GM12801 (cell line): Measurements from ENCODE around the gene VWF.

ENCODE experiments used
- TF ChIP-seq, protein P1 (sequence below): IDR thresholded peaks from one replicate; pipeline ENCODE4 v1.5.1; 2011; ENCODE audit warnings: control low read depth; ENCODE audit not compliant: insufficient read length; ENCODE audit errors: extremely low read depth

The VWF gene

DNA sequence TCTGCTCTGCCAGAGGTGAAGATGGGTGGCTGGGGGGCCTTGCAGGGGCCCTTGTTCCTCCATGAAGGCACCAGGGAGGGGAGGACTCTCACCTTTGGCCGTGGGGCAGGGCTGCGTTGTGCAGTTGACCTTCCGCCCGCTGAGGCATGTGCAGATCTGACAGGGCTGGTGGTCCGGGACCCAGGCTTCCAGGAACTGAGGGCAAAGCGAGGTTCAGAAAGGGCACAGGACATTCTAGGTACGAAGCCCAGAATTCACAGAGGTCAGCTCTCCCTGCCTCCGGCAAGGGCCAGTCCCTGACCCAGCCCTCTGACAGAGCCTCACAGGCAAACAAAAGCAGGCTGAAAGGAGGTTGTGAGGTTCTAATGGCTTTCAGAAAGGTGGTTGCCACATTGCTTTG, 139.0 kb downstream of the VWF start:
- TF ChIP-seq, protein P1, sequence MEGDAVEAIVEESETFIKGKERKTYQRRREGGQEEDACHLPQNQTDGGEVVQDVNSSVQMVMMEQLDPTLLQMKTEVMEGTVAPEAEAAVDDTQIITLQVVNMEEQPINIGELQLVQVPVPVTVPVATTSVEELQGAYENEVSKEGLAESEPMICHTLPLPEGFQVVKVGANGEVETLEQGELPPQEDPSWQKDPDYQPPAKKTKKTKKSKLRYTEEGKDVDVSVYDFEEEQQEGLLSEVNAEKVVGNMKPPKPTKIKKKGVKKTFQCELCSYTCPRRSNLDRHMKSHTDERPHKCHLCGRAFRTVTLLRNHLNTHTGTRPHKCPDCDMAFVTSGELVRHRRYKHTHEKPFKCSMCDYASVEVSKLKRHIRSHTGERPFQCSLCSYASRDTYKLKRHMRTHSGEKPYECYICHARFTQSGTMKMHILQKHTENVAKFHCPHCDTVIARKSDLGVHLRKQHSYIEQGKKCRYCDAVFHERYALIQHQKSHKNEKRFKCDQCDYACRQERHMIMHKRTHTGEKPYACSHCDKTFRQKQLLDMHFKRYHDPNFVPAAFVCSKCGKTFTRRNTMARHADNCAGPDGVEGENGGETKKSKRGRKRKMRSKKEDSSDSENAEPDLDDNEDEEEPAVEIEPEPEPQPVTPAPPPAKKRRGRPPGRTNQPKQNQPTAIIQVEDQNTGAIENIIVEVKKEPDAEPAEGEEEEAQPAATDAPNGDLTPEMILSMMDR: no peak

DNA sequence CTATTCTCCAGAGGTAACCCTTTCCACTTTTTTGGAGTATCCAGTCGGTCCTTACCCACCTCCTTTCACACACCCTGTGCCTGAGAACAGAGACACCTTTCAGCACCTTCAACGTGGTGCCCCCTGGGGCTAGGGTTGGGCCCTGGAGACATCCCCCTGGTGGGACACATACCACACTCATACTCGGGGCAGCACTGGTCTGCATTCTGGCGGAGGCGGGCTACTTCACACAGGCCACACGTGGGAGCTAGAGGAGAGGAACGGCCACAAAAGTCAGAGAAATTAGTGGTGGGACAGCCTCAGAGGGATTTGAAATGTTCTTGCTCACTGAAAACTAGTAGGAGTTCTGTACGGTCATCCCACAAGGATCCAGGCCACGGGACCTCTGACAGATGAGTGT, 139.6 kb downstream of the VWF start:
- TF ChIP-seq, protein P1: no peak

DNA sequence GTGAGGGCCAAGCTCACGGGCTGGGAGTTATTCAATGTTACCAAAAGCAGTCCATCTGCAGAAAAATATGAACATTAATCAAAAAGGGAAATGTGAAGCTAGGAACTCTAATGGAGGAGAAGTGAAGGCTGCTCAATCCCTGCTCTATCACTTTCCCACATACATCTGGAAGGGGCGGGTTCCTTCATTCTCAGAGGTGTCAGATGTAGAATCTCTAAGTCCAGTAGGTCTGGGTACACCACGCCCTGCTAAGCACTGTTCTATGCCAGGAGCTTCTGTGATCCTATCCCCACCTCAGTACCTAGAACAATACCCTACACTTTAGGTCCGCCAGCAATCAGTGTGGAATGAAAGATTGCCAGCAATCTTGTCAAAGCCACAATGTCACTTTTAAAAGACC, 142.4 kb downstream of the VWF start:
- TF ChIP-seq, protein P1: no peak

DNA sequence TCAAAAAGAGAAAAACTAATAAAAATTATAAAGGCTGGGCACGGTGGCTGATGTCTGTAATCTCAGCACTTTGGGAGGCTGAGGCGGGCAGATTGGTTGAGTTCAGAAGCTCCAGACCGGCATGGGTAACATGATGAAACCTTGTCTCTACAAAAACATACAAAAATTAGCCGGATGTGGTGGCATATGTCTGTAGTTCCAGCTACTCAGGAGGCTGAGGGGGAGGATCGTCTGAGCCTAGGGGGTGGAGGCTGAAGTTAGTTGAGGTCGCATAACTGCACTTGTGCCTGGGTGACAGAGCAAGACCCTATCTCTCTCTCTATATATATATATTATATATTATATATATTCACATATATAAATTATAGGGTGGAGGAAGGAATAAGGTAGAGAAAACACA, 146.9 kb downstream of the VWF start:
- TF ChIP-seq, protein P1: no peak

DNA sequence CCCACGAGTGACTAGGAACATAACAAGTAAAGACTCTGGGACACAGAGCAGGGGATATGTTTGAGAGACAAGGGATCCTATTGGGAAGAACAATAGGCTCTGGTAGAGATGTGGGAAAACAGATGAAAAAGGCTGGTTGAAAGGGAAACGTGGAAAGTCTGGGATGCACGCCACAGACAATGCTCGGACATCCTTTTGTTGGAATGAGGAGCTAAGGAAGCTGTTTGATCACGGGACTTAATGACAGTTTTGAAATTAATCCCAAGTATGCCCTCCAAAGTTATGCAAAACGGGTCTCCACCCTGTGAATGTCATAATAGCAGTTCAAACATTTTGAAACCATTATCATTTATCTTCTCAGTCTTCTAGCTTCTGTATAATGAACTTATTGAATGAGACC, 147.8 kb downstream of the VWF start:
- TF ChIP-seq, protein P1: no peak

DNA sequence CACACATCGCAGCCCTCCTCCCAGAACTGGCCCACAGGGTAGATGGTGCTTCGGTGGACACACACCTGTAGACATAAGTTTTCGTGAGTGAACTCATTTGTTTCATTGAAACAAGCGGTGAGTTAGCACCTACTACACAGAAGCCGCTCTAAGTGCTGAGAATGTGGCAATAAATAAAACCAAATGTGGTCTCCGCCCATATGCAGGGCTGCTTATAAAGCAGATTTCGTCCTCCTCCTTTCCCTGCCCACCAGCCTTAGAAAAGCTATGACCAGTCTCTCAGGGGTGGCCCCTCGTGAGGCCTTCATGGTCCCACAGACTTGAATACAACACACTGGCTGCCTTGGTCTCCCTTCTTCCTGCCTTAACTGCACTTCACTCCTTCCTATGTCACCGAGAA, 148.3 kb downstream of the VWF start:
- TF ChIP-seq, protein P1: no peak

DNA sequence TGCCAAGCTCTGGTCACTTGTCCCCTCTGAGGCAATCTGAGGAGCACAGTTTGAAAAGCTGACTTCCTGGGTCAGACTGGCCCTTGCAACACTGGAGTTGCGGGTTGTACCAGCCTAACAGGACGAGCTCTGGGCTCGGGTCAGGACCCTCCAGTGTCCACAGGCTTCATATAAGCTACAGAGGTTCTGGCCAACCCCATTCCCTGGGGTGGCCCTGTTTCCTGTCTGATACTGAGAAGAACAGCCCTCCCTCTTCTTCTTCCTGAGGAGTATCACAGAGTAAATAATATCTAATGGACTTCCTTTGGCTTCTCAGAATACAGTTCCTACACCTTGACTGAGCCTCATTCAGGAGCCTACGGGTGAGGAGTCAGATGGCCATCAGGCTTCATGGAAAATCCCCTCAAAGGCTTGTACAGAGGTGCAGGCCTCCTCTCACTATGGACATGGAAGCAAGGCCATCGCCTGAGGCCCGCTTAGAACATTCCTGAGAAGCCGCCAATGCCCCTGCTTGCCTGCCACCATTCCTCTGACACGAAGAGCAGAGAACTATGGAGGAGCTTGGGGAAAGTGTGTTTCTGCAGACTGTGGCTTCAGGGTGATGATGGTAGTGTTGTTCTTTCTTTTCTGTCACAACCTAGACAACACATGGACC, 150.9 kb downstream of the VWF start:
- TF ChIP-seq, protein P1: no peak
